ENCODE results near the gene PRR23A. TPM values are rescaled to one million over a fixed set of nuclear protein-coding genes. Genes with fewer than 3 reads are reported as not detected.
A peak's percentile ranks its signal among the peaks of the same experiment; 100 is the strongest.

PRR23A gene
- total RNA-seq, 3 donors from 2014 or later, result not detected

GRCh38 chr3:138975351-138975750, 30.7 kb downstream of the PRR23A start:
- no peaks in the 10 kb centered on the region for H3K9me3 ChIP-seq
- intact Hi-C loops (cut with DNase I, micrococcal nuclease), result no loop called here
- H3K4me3 ChIP-seq, result no peak overlapping the region
- ATAC-seq, result no peak
- H3K36me3 ChIP-seq (ENCODE audit: low read depth), result no peaks in the 10 kb centered on the region
- no peak for TF ChIP-seq CTCF (IDR thresholded peaks at IDR 0.05)
- no peaks in the 10 kb centered on the region for H3K4me1 ChIP-seq (ENCODE audit: low read depth)
- no peak for DNase-seq

GRCh38 chr3:138974462-138974861, 31.6 kb downstream of the PRR23A start:
- TF ChIP-seq CTCF (IDR thresholded peaks at IDR 0.05), result no peak
- peak; percentile 68 for ATAC-seq
- intact Hi-C loops (cut with DNase I, micrococcal nuclease), result no loop called here

GRCh38 chr3:138972941-138973340, 33.1 kb downstream of the PRR23A start:
- DNase-seq (no peak), ATAC-seq (no peak)
- intact Hi-C loops (cut with DNase I, micrococcal nuclease), result no loop called here
- no peak for TF ChIP-seq CTCF (IDR thresholded peaks at IDR 0.05)
- H3K9me3 ChIP-seq, result no peaks in the 10 kb centered on the region
- H3K36me3 ChIP-seq (ENCODE audit: low read depth), result no peaks in the 10 kb centered on the region
- H3K4me1 ChIP-seq (ENCODE audit: low read depth), result no peaks in the 10 kb centered on the region
- H3K4me3 ChIP-seq, result no peak overlapping the region

More at GRCh38 chr3:138974462-138974861, 31.6 kb downstream of the PRR23A start:
- peak in 1 of 3 donors; percentile 12 for DNase-seq
- H3K4me1 ChIP-seq (ENCODE audit: low read depth), result no peaks in the 10 kb centered on the region
- H3K4me3 ChIP-seq, result no peak overlapping the region
- no peaks in the 10 kb centered on the region for H3K36me3 ChIP-seq (ENCODE audit: low read depth)
- H3K9me3 ChIP-seq, result no peaks in the 10 kb centered on the region

- intact Hi-C loops (cut with DNase I, micrococcal nuclease), result no loop called here
- Histone ChIP-seq H3K4me1 (ENCODE audit: low read depth) (no peaks in the 10 kb centered on the region), H3K9me3 (no peaks in the 10 kb centered on the region), H3K4me3 (no peak overlapping the region), H3K36me3 (ENCODE audit: low read depth) (no peaks in the 10 kb centered on the region)
- ATAC-seq (no peak), DNase-seq (no peak)
- TF ChIP-seq CTCF (IDR thresholded peaks at IDR 0.05), result no peak
Measured at GRCh38 chr3:138971766-138972320, 34.2 kb downstream of the PRR23A start.

- Histone ChIP-seq H3K9me3 (peaks cover 3% of the 10 kb centered on the region), H3K4me3 (no peak overlapping the region), H3K4me1 (ENCODE audit: low read depth) (no peaks in the 10 kb centered on the region), H3K36me3 (ENCODE audit: low read depth) (no peaks in the 10 kb centered on the region)
- ATAC-seq (no peak), DNase-seq (no peak)
- TF ChIP-seq CTCF (IDR thresholded peaks at IDR 0.05), result no peak
- intact Hi-C loops (cut with DNase I, micrococcal nuclease), result no loop called here
Measured at GRCh38 chr3:138964923-138965322, 41.1 kb downstream of the PRR23A start.

GRCh38 chr3:138964264-138964663, 41.8 kb downstream of the PRR23A start:
- Histone ChIP-seq H3K4me3 (no peak overlapping the region), H3K4me1 (ENCODE audit: low read depth) (no peaks in the 10 kb centered on the region), H3K36me3 (ENCODE audit: low read depth) (no peaks in the 10 kb centered on the region), H3K9me3 (peaks cover 3% of the 10 kb centered on the region)
- DNase-seq (no peak), ATAC-seq (no peak)
- intact Hi-C loops (cut with DNase I, micrococcal nuclease), result no loop called here
- no peak for TF ChIP-seq CTCF (IDR thresholded peaks at IDR 0.05)

Data from mucosa of descending colon (tissue), 3 donors.